DMS114 treated with DMSO at 0.1 percent for 48 hours (cell line): ENCODE data around the gene TMIGD3.

ENCODE experiments used
- DNase-seq: peaks from one replicate; lab custom pipeline; 2025; ENCODE audit not compliant: unreplicated experiment; lab: John Stamatoyannopoulos, UW

Gene TMIGD3

GRCh38 chr1:111475701-111476100 is 27.7 kb downstream of the TMIGD3 start:
- DNase-seq, result no peak

- no peak for DNase-seq
These were observed 28.9 kb downstream of the TMIGD3 start for GRCh38 chr1:111474521-111474920.

- DNase-seq, result no peak
These were observed 29.3 kb downstream of the TMIGD3 start for GRCh38 chr1:111474106-111474505.

- no peak for DNase-seq
These were observed 31.9 kb downstream of the TMIGD3 start for GRCh38 chr1:111471538-111471937.

GRCh38 chr1:111471012-111471411 is 32.4 kb downstream of the TMIGD3 start:
- DNase-seq, result no peak

GRCh38 chr1:111470596-111470995 is 32.8 kb downstream of the TMIGD3 start:
- no peak for DNase-seq

- no peak for DNase-seq
These were observed 33.9 kb downstream of the TMIGD3 start for GRCh38 chr1:111469539-111469938.

GRCh38 chr1:111468717-111469100 is 34.7 kb downstream of the TMIGD3 start:
- no peak for DNase-seq

GRCh38 chr1:111467865-111468716 is 35.3 kb downstream of the TMIGD3 start:
- no peak for DNase-seq

- DNase-seq, result no peak
These were observed 37.0 kb downstream of the TMIGD3 start for GRCh38 chr1:111466480-111466879.

- no peak for DNase-seq
These were observed 37.7 kb downstream of the TMIGD3 start for GRCh38 chr1:111465754-111466153.

GRCh38 chr1:111463029-111463683 is 40.3 kb downstream of the TMIGD3 start:
- DNase-seq, result no peak

- no peak for DNase-seq
These were observed 40.9 kb downstream of the TMIGD3 start for GRCh38 chr1:111462370-111463028.

GRCh38 chr1:111461765-111462164 is 41.7 kb downstream of the TMIGD3 start:
- DNase-seq, result no peak

- DNase-seq, result no peak
These were observed 47.8 kb downstream of the TMIGD3 start for GRCh38 chr1:111455642-111456031.

- no peak for DNase-seq
These were observed 48.4 kb downstream of the TMIGD3 start for GRCh38 chr1:111454859-111455641.

GRCh38 chr1:111453706-111454105 is 49.7 kb downstream of the TMIGD3 start:
- no peak for DNase-seq

- DNase-seq, result no peak
These were observed 50.9 kb downstream of the TMIGD3 start for GRCh38 chr1:111452581-111452980.

- no peak for DNase-seq
These were observed 53.2 kb downstream of the TMIGD3 start for GRCh38 chr1:111450185-111450584.

GRCh38 chr1:111449703-111450017 is 53.8 kb downstream of the TMIGD3 start:
- DNase-seq, result no peak

- peak; percentile 99 for DNase-seq
These were observed 54.3 kb downstream of the TMIGD3 start, which contains the start of the genes ATP5PB and WDR77 for GRCh38 chr1:111448918-111449702. Gene ATP5PB (plus strand): TSS chr1:111449464. CDS start chr1:111449542, 78 bp downstream. Gene WDR77 (minus strand): TSS chr1:111449256. CDS start chr1:111449169, 87 bp downstream.
